A673 (cell line): Measurements from ENCODE around the gene RALGPS1.

Experiments
- EZH2 ChIP-seq: fragments of 200-600 bp; sonication (generic); IDR thresholded peaks from 2 replicates; pipeline ENCODE4 v1.6.1; 2017; ENCODE audit warnings: borderline replicate concordance, low read depth, mild to moderate bottlenecking, mixed read lengths, antibody characterized with exemption, low read length; ENCODE audit not compliant: poor library complexity, severe bottlenecking
- TF ChIP-seq, protein P1 (sequence below): fragments of 300-800, 200-600 bp; sonication (generic); conservative IDR thresholded peaks from 2 replicates; pipeline ENCODE4 v1.5.1; 2017; ENCODE audit warnings: low read depth, mild to moderate bottlenecking, antibody characterized with exemption, low read length, moderate library complexity, mixed read lengths

DNA sequence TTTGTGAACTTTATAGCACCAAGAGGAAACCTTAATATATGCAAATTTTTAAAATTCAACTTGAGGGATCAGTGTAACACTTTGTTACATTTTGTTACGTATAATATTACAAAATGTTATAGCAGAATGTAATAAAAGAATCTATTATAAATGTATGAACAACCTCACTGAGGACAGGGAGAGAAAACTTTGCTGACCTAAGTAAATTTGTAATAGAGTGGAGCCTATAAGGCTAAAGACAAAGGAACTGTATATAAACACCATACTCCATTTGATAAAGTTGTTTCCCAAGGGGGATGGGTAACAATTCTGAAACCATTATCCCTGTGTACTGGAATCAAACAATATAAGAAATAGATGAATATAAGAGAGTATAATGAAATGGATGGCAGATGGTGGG is 130.6 kb downstream of the RALGPS1 start:
- no peak for TF ChIP-seq EZH2
- TF ChIP-seq, protein P1, sequence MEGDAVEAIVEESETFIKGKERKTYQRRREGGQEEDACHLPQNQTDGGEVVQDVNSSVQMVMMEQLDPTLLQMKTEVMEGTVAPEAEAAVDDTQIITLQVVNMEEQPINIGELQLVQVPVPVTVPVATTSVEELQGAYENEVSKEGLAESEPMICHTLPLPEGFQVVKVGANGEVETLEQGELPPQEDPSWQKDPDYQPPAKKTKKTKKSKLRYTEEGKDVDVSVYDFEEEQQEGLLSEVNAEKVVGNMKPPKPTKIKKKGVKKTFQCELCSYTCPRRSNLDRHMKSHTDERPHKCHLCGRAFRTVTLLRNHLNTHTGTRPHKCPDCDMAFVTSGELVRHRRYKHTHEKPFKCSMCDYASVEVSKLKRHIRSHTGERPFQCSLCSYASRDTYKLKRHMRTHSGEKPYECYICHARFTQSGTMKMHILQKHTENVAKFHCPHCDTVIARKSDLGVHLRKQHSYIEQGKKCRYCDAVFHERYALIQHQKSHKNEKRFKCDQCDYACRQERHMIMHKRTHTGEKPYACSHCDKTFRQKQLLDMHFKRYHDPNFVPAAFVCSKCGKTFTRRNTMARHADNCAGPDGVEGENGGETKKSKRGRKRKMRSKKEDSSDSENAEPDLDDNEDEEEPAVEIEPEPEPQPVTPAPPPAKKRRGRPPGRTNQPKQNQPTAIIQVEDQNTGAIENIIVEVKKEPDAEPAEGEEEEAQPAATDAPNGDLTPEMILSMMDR: no peak
